Activated CD8-positive, alpha-beta T cell treated with anti-CD3 and anti-CD28 coated beads, Interleukin-2, amount 10 ng/mL, durations not matched to agents 7 days and 5 days (primary cell): ENCODE data around the gene UCK1. TPM values are rescaled to one million over a fixed set of nuclear protein-coding genes. Genes with fewer than 3 reads are reported as not detected.
A peak's percentile ranks its signal among the peaks of the same experiment; 100 is the strongest.
"Not testable (repeated sequence)": the region's sequence is repeated elsewhere in the genome, so short reads cannot be mapped to it uniquely, and the experiment has no call there.

Experiments
- ATAC-seq: fragments of 150-1000 bp; cut with Tn5 transposase; one replicate; pipeline ENCODE4 v1.10.0; 2021; ENCODE audit warnings: moderate library complexity
- CTCF ChIA-PET: fragments of 350-600 bp; sonication (Branson Sonifier 250); formaldehyde crosslinking; loops from one replicate; lab custom pipeline; 2021; ENCODE audit warnings: antibody characterized with exemption; lab: Charles Lee
- POLR2A ChIA-PET: fragments of 350-600 bp; sonication (Branson Sonifier 250); formaldehyde crosslinking; loops from one replicate; lab custom pipeline; 2021; ENCODE audit warnings: antibody characterized with exemption; lab: Charles Lee
- DNase-seq: peaks from one replicate; pipeline ENCODE4 v3.0.0-alpha.2; 2020
- H3K27ac Mint-ChIP-seq: one replicate; pipeline ENCODE4 v1.8.0; 2021; ENCODE audit warnings: mild to moderate bottlenecking, mixed read lengths
- H3K27me3 Mint-ChIP-seq: one replicate; pipeline ENCODE4 v1.8.0; 2021; ENCODE audit warnings: low read depth, mixed read lengths
- H3K36me3 Mint-ChIP-seq: one replicate; pipeline ENCODE4 v1.8.0; 2021; ENCODE audit warnings: low read depth, mixed read lengths
- H3K4me1 Mint-ChIP-seq: one replicate; pipeline ENCODE4 v1.8.0; 2021; ENCODE audit warnings: low read depth, mixed read lengths
- H3K4me3 Mint-ChIP-seq: one replicate; pipeline ENCODE4 v1.8.0; 2021; ENCODE audit warnings: mild to moderate bottlenecking, mixed read lengths
- H3K9me3 Mint-ChIP-seq: one replicate; pipeline ENCODE4 v1.8.0; 2022; ENCODE audit warnings: mixed read lengths; ENCODE audit not compliant: insufficient read depth
- total RNA-seq, 2 experiments: library from RNA; stranded (reverse); gene quantifications; one replicate each; pipeline ENCODE4 v1.2.3, GENCODE V29; 2021

UCK1 gene
- total RNA-seq, 2 experiments from 2014 or later = 35.8 to 36.6 TPM

- H3K9me3 Mint-ChIP-seq, H3K27ac Mint-ChIP-seq, POLR2A ChIA-PET, H3K4me1 Mint-ChIP-seq, ATAC-seq, H3K4me3 Mint-ChIP-seq, DNase-seq, CTCF ChIA-PET: not testable (repeated sequence)
- Mint-ChIP-seq H3K36me3 (peaks cover 11% of the 10 kb centered on the region), H3K27me3 (peaks cover 73% of the 10 kb centered on the region)
Observed at GRCh38 chr9:131549186-131549585, 18.1 kb upstream of the UCK1 start.

- POLR2A ChIA-PET = interaction anchor here (1.1 kb wide), 1 partner anchor 32 kb away, joined by 3 read pairs; no protein-coding TSS in a partner anchor
- Mint-ChIP-seq H3K36me3 (peaks cover 22% of the 10 kb centered on the region), H3K9me3 (peaks cover 22% of the 10 kb centered on the region), H3K4me3 (peak overlapping the region; percentile 62), H3K4me1 (peaks cover 6% of the 10 kb centered on the region), H3K27ac (no peak overlapping the region), H3K27me3 (peaks cover 62% of the 10 kb centered on the region)
- no peak for DNase-seq
- peak; percentile 27 for ATAC-seq
- CTCF ChIA-PET = no interaction called here
Observed at GRCh38 chr9:131546336-131547084, 15.4 kb upstream of the UCK1 start.

GRCh38 chr9:131545786-131546335, 14.8 kb upstream of the UCK1 start:
- no peak for ATAC-seq
- H3K27ac Mint-ChIP-seq = no peak overlapping the region
- H3K9me3 Mint-ChIP-seq = peaks cover 22% of the 10 kb centered on the region
- no peak overlapping the region for H3K4me3 Mint-ChIP-seq
- H3K27me3 Mint-ChIP-seq = peaks cover 62% of the 10 kb centered on the region
- POLR2A ChIA-PET = interaction anchor here (1.1 kb wide), 1 partner anchor 33 kb away, joined by 3 read pairs; no protein-coding TSS in a partner anchor
- H3K36me3 Mint-ChIP-seq = peaks cover 22% of the 10 kb centered on the region
- DNase-seq = no peak
- H3K4me1 Mint-ChIP-seq = peaks cover 6% of the 10 kb centered on the region
- CTCF ChIA-PET = interaction anchor here (0.7 kb wide), 1 partner anchor 182 kb away, joined by 3 read pairs; no protein-coding TSS in a partner anchor

GRCh38 chr9:131545003-131545785, 14.1 kb upstream of the UCK1 start, which contains the start of gene PRRT1B:
TSS of gene PRRT1B (plus strand) at chr9:131545523. CDS start at chr9:131545616, 93 bp downstream.
- peaks cover 9% of the 10 kb centered on the region for H3K4me1 Mint-ChIP-seq
- CTCF ChIA-PET = interaction anchor here (0.7 kb wide), 1 partner anchor 182 kb away, joined by 3 read pairs; no protein-coding TSS in a partner anchor
- peaks cover 57% of the 10 kb centered on the region for H3K27me3 Mint-ChIP-seq
- peaks cover 22% of the 10 kb centered on the region for H3K36me3 Mint-ChIP-seq
- peaks cover 22% of the 10 kb centered on the region for H3K9me3 Mint-ChIP-seq
- ATAC-seq (no peak), DNase-seq (no peak)
- H3K27ac Mint-ChIP-seq = no peak within 1 kb of the TSS
- POLR2A ChIA-PET = no interaction called here
- H3K4me3 Mint-ChIP-seq = no peak within 1 kb of the TSS

- DNase-seq (no peak), ATAC-seq (no peak)
- Mint-ChIP-seq H3K9me3 (peaks cover 21% of the 10 kb centered on the region), H3K4me3 (no peak overlapping the region), H3K4me1 (peaks cover 19% of the 10 kb centered on the region), H3K27ac (no peak overlapping the region), H3K27me3 (peaks cover 36% of the 10 kb centered on the region), H3K36me3 (peaks cover 22% of the 10 kb centered on the region)
- POLR2A ChIA-PET = no interaction called here
- CTCF ChIA-PET = no interaction called here
Observed at GRCh38 chr9:131543141-131543540, 12.1 kb upstream of the UCK1 start.

GRCh38 chr9:131539223-131539923, 8.3 kb upstream of the UCK1 start:
- Mint-ChIP-seq H3K9me3 (peaks cover 17% of the 10 kb centered on the region), H3K4me1 (peaks cover 25% of the 10 kb centered on the region), H3K36me3 (peaks cover 14% of the 10 kb centered on the region), H3K27me3 (peaks cover 4% of the 10 kb centered on the region), H3K4me3 (no peak overlapping the region), H3K27ac (peak overlapping the region; percentile 77)
- POLR2A ChIA-PET = interaction anchor here (0.9 kb wide), 2 partner anchors 8 to 36 kb away, joined by 3 read pairs; partner anchors contain the start of gene UCK1
- CTCF ChIA-PET = no interaction called here
- peak; percentile 66 for ATAC-seq
- peak; percentile 54 for DNase-seq

GRCh38 chr9:131537946-131538345, 6.9 kb upstream of the UCK1 start:
- CTCF ChIA-PET = no interaction called here
- H3K27ac Mint-ChIP-seq = no peak overlapping the region
- H3K4me1 Mint-ChIP-seq = peaks cover 29% of the 10 kb centered on the region
- H3K9me3 Mint-ChIP-seq = peaks cover 5% of the 10 kb centered on the region
- H3K36me3 Mint-ChIP-seq = peaks cover 4% of the 10 kb centered on the region
- POLR2A ChIA-PET = no interaction called here
- ATAC-seq (no peak), DNase-seq (no peak)
- H3K4me3 Mint-ChIP-seq = no peak overlapping the region
- no peaks in the 10 kb centered on the region for H3K27me3 Mint-ChIP-seq

- H3K27me3 Mint-ChIP-seq = no peaks in the 10 kb centered on the region
- ChIA-PET POLR2A (interaction anchor here (1.5 kb wide), 1 partner anchor 44 kb away, joined by 3 read pairs; no protein-coding TSS in a partner anchor), CTCF (interaction anchor here (1.1 to 1.5 kb wide), 5 partner anchors 31 to 56 kb away, joined by 3 to 7 read pairs (median 3); no protein-coding TSS in a partner anchor)
- DNase-seq = peak; percentile 62
- H3K9me3 Mint-ChIP-seq = no peaks in the 10 kb centered on the region
- peak; percentile 24 for ATAC-seq
- peaks cover 4% of the 10 kb centered on the region for H3K36me3 Mint-ChIP-seq
- peak overlapping the region; percentile 81 for H3K27ac Mint-ChIP-seq
- H3K4me3 Mint-ChIP-seq = peak overlapping the region; percentile 55
- H3K4me1 Mint-ChIP-seq = peaks cover 35% of the 10 kb centered on the region
Observed at GRCh38 chr9:131534721-131535237, 3.7 kb upstream of the UCK1 start.

- H3K4me3 Mint-ChIP-seq = peak overlapping the region; percentile 81
- H3K9me3 Mint-ChIP-seq = no peaks in the 10 kb centered on the region
- DNase-seq (peak; percentile 30), ATAC-seq (peak; percentile 27)
- ChIA-PET CTCF (no interaction called here), POLR2A (interaction anchor here (1.0 kb wide), 1 partner anchor 55 kb away, joined by 4 read pairs; no protein-coding TSS in a partner anchor)
- peak overlapping the region; percentile 61 for H3K27ac Mint-ChIP-seq
- peaks cover 32% of the 10 kb centered on the region for H3K4me1 Mint-ChIP-seq
- H3K27me3 Mint-ChIP-seq = no peaks in the 10 kb centered on the region
- peaks cover 30% of the 10 kb centered on the region for H3K36me3 Mint-ChIP-seq
Observed at GRCh38 chr9:131530546-131530919, 530 bp downstream of the UCK1 start.

- no peaks in the 10 kb centered on the region for H3K27me3 Mint-ChIP-seq
- peak overlapping the region; percentile 81 for H3K4me3 Mint-ChIP-seq
- DNase-seq (no peak), ATAC-seq (no peak)
- H3K27ac Mint-ChIP-seq = peak overlapping the region; percentile 72
- POLR2A ChIA-PET = no interaction called here
- H3K36me3 Mint-ChIP-seq = peaks cover 34% of the 10 kb centered on the region
- no peaks in the 10 kb centered on the region for H3K9me3 Mint-ChIP-seq
- H3K4me1 Mint-ChIP-seq = peaks cover 25% of the 10 kb centered on the region
- CTCF ChIA-PET = no interaction called here
Observed at GRCh38 chr9:131529597-131530545, 1.2 kb downstream of the UCK1 start.
